Liver (tissue), 9 donors: ENCODE data around the gene ADAMTS5. TPM values are rescaled to one million over a fixed set of nuclear protein-coding genes. Genes with fewer than 3 reads are reported as not detected.

ENCODE experiments used
- DNase-seq: peaks from one replicate; pipeline ENCODE4 v3.0.0-alpha.2; 2017; ENCODE audit warnings: low spot score
- H3K27ac ChIP-seq, 2 donors: one replicate each; pipeline ENCODE4 v1.7.0; 2013; ENCODE audit warnings: inconsistent platforms in 2 of 2, low read length in 2 of 2, control low read depth in 1 of 2, low read depth in 1 of 2, mild to moderate bottlenecking in 1 of 2
- H3K27me3 ChIP-seq, 4 donors: one replicate each; pipeline versions ENCODE4 v1.6.1 to v1.7.0; 2013; ENCODE audit warnings: low read length in 3 of 4, inconsistent platforms in 1 of 4, mild to moderate bottlenecking in 1 of 4, moderate library complexity in 1 of 4; ENCODE audit not compliant: control insufficient read depth in 4 of 4, insufficient read depth in 4 of 4
- H3K36me3 ChIP-seq, 4 donors: one replicate each; pipeline versions ENCODE4 v1.6.1 to v1.7.0; 2013; ENCODE audit warnings: low read length in 3 of 4, mild to moderate bottlenecking in 3 of 4, low read depth in 1 of 4, moderate library complexity in 1 of 4; ENCODE audit not compliant: control insufficient read depth in 4 of 4, insufficient read depth in 3 of 4
- H3K4me1 ChIP-seq, 4 donors: one replicate each; pipeline versions ENCODE4 v1.6.1 to v1.7.0; 2013; ENCODE audit warnings: low read length in 3 of 4, mild to moderate bottlenecking in 3 of 4, moderate library complexity in 1 of 4; ENCODE audit not compliant: control insufficient read depth in 4 of 4, insufficient read depth in 4 of 4
- H3K4me3 ChIP-seq, 3 donors: one replicate each; pipeline versions ENCODE4 v1.6.1 to v1.7.0; 2013; ENCODE audit warnings: low read length in 3 of 3, control low read depth in 1 of 3, low read depth in 1 of 3, mild to moderate bottlenecking in 1 of 3
- H3K9ac ChIP-seq, 2 donors: one replicate each; pipeline ENCODE4 v1.7.0; 2013; ENCODE audit warnings: low read length in 2 of 2, mild to moderate bottlenecking in 2 of 2, moderate library complexity in 2 of 2, control low read depth in 1 of 2, low read depth in 1 of 2
- H3K9me3 ChIP-seq, 4 donors: one replicate each; pipeline versions ENCODE4 v1.6.1 to v1.7.0; 2013; ENCODE audit warnings: low read length in 3 of 4; ENCODE audit not compliant: control insufficient read depth in 4 of 4
- CTCF ChIP-seq: fragments of 150-350 bp; IDR thresholded peaks from 2 replicates; pipeline ENCODE4 v1.5.1; 2017; ENCODE audit warnings: improper control_type of control experiment, low read depth, low read length; ENCODE audit not compliant: missing input control
- EGR1 ChIP-seq, 2 donors: IDR thresholded peaks; 2 replicates each; pipeline ENCODE4 v1.6.1; 2016 to 2018; ENCODE audit warnings: antibody characterized with exemption in 2 of 2, low read depth in 2 of 2
- FOXA1 ChIP-seq: IDR thresholded peaks from 2 replicates; pipeline ENCODE4 v1.6.1; 2016; ENCODE audit warnings: antibody characterized with exemption
- FOXA2 ChIP-seq: IDR thresholded peaks from 2 replicates; pipeline ENCODE4 v1.6.1; 2016; ENCODE audit warnings: antibody characterized with exemption
- GABPA ChIP-seq, 2 donors: IDR thresholded peaks in 1 of 2; conservative IDR thresholded peaks in 1 of 2; 2 replicates each; pipeline ENCODE4 v1.6.1; 2016; ENCODE audit warnings: antibody characterized with exemption in 2 of 2, mild to moderate bottlenecking in 1 of 2, moderate library complexity in 1 of 2
- HNF4A ChIP-seq, 2 donors: conservative IDR thresholded peaks; 2 replicates each; pipeline ENCODE4 v1.6.1; 2016; ENCODE audit warnings: antibody characterized with exemption in 2 of 2, mild to moderate bottlenecking in 2 of 2
- HNF4G ChIP-seq: IDR thresholded peaks from 2 replicates; pipeline ENCODE4 v1.6.1; 2016; ENCODE audit warnings: antibody characterized with exemption
- JUND ChIP-seq, 2 donors: IDR thresholded peaks; 2 replicates each; pipeline ENCODE4 v1.6.1; 2016; ENCODE audit warnings: antibody characterized with exemption in 2 of 2
- NR2F2 ChIP-seq: IDR thresholded peaks from 2 replicates; pipeline ENCODE4 v1.6.1; 2016; ENCODE audit warnings: antibody characterized with exemption
- RAD21 ChIP-seq, 2 donors: IDR thresholded peaks; 2 replicates each; pipeline ENCODE4 v1.6.1; 2016; ENCODE audit warnings: antibody characterized with exemption in 2 of 2, mild to moderate bottlenecking in 2 of 2
- RXRA ChIP-seq, 2 donors: IDR thresholded peaks; 2 replicates each; pipeline ENCODE4 v1.6.1; 2017 to 2018; ENCODE audit warnings: antibody characterized with exemption in 2 of 2, mild to moderate bottlenecking in 1 of 2
- SP1 ChIP-seq: IDR thresholded peaks from 2 replicates; pipeline ENCODE4 v1.6.1; 2018; ENCODE audit warnings: antibody characterized with exemption, mild to moderate bottlenecking
- TAF1 ChIP-seq: conservative IDR thresholded peaks from 2 replicates; pipeline ENCODE4 v1.6.1; 2016; ENCODE audit warnings: antibody characterized with exemption, mild to moderate bottlenecking
- YY1 ChIP-seq: IDR thresholded peaks from 2 replicates; pipeline ENCODE4 v1.6.1; 2016; ENCODE audit warnings: antibody characterized with exemption, mild to moderate bottlenecking
- ZBTB33 ChIP-seq: IDR thresholded peaks from 2 replicates; pipeline ENCODE4 v1.6.1; 2016; ENCODE audit warnings: antibody characterized with exemption
- WGBS: extraction: QIAGEN DNeasy Blood & Tissue Kit; methylation state at CpG from one replicate; pipeline ENCODE4 v1.1.7; 2013; 5-methylcytosine and 5-hydroxymethylcytosine counted together
- polyA plus RNA-seq, 2 donors: library from polyadenylated mRNA; stranded (reverse) in 1 of 2; unstranded in 1 of 2; fragments of 200-250 nt in 1 of 2; fragments of >200 nt in 1 of 2; fragmentation: Nextera tagmentation in 1 of 2; extraction: Ambion mirVana in 1 of 2; gene quantifications; one replicate each; pipeline versions ENCODE4 v1.2.1 to v1.2.3, GENCODE V29; 2013 to 2015
- total RNA-seq, 2 donors: library from RNA; depleted of rRNA; stranded (reverse); fragments of >200 nt; gene quantifications; one replicate each; pipeline ENCODE4 v1.2.3, GENCODE V29; 2014
- TF ChIP-seq, protein P1 (sequence below): IDR thresholded peaks from 2 replicates; pipeline ENCODE4 v1.6.1; 2016; ENCODE audit warnings: antibody characterized with exemption
- TF ChIP-seq, protein P2 (sequence below): IDR thresholded peaks from 2 replicates; pipeline ENCODE4 v1.6.1; 2016; ENCODE audit warnings: antibody characterized with exemption, mild to moderate bottlenecking
- TF ChIP-seq, protein P3 (sequence below): IDR thresholded peaks from 2 replicates; pipeline ENCODE4 v1.6.1; 2016; ENCODE audit warnings: antibody characterized with exemption
- donor health status: healthy.
- donor health status: healthy.
- donor health status: healthy.
- donor health status: healthy.
- donor health status: healthy.

ADAMTS5 gene
- total and polyA plus RNA-seq, 4 donors = 0.43 to 2.5 (median 0.70) TPM

GRCh38 chr21:26887251-26887650 is 79.6 kb downstream of the ADAMTS5 start:
- H3K9me3 ChIP-seq = no peaks in the 10 kb centered on the region
- TF ChIP-seq FOXA1 = no peak
- no peak for TF ChIP-seq RAD21 (IDR thresholded peaks at IDR 0.05)
- TF ChIP-seq FOXA2 = no peak
- no peak for TF ChIP-seq YY1
- TF ChIP-seq, protein P1, sequence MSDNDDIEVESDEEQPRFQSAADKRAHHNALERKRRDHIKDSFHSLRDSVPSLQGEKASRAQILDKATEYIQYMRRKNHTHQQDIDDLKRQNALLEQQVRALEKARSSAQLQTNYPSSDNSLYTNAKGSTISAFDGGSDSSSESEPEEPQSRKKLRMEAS = no peak
- no peak for TF ChIP-seq SP1
- TF ChIP-seq HNF4A (conservative IDR thresholded peaks at IDR 0.05) = no peak
- TF ChIP-seq EGR1 (IDR thresholded peaks at IDR 0.05; ENCODE audit: low read depth in 2 of 2) = no peak
- TF ChIP-seq HNF4G = no peak
- TF ChIP-seq NR2F2 = no peak
- TF ChIP-seq ZBTB33 = no peak
- TF ChIP-seq, protein P2, sequence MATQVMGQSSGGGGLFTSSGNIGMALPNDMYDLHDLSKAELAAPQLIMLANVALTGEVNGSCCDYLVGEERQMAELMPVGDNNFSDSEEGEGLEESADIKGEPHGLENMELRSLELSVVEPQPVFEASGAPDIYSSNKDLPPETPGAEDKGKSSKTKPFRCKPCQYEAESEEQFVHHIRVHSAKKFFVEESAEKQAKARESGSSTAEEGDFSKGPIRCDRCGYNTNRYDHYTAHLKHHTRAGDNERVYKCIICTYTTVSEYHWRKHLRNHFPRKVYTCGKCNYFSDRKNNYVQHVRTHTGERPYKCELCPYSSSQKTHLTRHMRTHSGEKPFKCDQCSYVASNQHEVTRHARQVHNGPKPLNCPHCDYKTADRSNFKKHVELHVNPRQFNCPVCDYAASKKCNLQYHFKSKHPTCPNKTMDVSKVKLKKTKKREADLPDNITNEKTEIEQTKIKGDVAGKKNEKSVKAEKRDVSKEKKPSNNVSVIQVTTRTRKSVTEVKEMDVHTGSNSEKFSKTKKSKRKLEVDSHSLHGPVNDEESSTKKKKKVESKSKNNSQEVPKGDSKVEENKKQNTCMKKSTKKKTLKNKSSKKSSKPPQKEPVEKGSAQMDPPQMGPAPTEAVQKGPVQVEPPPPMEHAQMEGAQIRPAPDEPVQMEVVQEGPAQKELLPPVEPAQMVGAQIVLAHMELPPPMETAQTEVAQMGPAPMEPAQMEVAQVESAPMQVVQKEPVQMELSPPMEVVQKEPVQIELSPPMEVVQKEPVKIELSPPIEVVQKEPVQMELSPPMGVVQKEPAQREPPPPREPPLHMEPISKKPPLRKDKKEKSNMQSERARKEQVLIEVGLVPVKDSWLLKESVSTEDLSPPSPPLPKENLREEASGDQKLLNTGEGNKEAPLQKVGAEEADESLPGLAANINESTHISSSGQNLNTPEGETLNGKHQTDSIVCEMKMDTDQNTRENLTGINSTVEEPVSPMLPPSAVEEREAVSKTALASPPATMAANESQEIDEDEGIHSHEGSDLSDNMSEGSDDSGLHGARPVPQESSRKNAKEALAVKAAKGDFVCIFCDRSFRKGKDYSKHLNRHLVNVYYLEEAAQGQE = no peak
- no peak for TF ChIP-seq RXRA (IDR thresholded peaks at IDR 0.05)
- H3K27ac ChIP-seq = no peak overlapping the region
- H3K36me3 ChIP-seq = no peaks in the 10 kb centered on the region
- 32% methylated on average over 3 of the region's 3 CpGs for WGBS
- no peak overlapping the region for H3K4me3 ChIP-seq
- no peak overlapping the region for H3K9ac ChIP-seq
- H3K27me3 ChIP-seq = no peaks in the 10 kb centered on the region
- no peak for DNase-seq
- H3K4me1 ChIP-seq = no peaks in the 10 kb centered on the region

DNA sequence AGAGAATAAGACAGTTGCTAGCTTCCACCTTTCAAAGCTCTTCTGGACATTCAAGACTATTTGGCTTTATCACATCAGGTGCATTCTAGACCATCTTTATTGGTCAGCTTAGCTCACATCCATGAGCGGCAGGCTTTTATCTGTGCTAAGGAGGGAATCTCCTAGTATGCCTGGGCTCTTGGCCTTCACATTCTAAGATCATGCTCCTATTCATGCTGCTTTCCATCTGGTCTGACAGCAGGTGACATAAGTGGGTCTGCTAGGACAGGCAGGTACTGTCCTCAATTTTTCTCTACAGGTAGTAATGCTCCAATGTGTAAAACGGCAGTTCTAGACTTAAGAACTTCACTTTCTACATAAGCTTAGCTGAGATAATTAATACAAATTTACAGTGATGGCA is 82.5 kb downstream of the ADAMTS5 start:
- Histone ChIP-seq H3K27me3 (no peaks in the 10 kb centered on the region), H3K36me3 (no peaks in the 10 kb centered on the region), H3K9me3 (no peaks in the 10 kb centered on the region), H3K9ac (no peak overlapping the region), H3K27ac (no peak overlapping the region), H3K4me1 (no peaks in the 10 kb centered on the region), H3K4me3 (no peak overlapping the region)
- DNase-seq = no peak
- WGBS = 89% methylated on average over 2 of the region's 2 CpGs
- TF ChIP-seq ZBTB33 = no peak
- TF ChIP-seq, protein P2 = no peak
- no peak for TF ChIP-seq NR2F2
- no peak for TF ChIP-seq RXRA (IDR thresholded peaks at IDR 0.05)
- no peak for TF ChIP-seq HNF4G
- TF ChIP-seq RAD21 (IDR thresholded peaks at IDR 0.05) = no peak
- TF ChIP-seq FOXA1 = no peak
- TF ChIP-seq EGR1 (IDR thresholded peaks at IDR 0.05; ENCODE audit: low read depth in 2 of 2) = no peak
- no peak for TF ChIP-seq HNF4A (conservative IDR thresholded peaks at IDR 0.05)
- no peak for TF ChIP-seq GABPA (IDR thresholded peaks at IDR 0.05 in 1 of 2, conservative IDR thresholded peaks at IDR 0.05 in 1 of 2)
- no peak for TF ChIP-seq TAF1
- TF ChIP-seq, protein P1 = no peak
- TF ChIP-seq FOXA2 = no peak
- no peak for TF ChIP-seq JUND (IDR thresholded peaks at IDR 0.05)
- no peak for TF ChIP-seq CTCF
- no peak for TF ChIP-seq SP1
- no peak for TF ChIP-seq YY1
- TF ChIP-seq, protein P3, sequence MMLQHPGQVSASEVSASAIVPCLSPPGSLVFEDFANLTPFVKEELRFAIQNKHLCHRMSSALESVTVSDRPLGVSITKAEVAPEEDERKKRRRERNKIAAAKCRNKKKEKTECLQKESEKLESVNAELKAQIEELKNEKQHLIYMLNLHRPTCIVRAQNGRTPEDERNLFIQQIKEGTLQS = no peak
